HG03457 (cell line): ENCODE results near the gene TFPI2.

ENCODE experiments used
- ATAC-seq: cut with Tn5 transposase; IDR thresholded peaks from one replicate; pipeline ENCODE4 v1.9.1; 2021; ENCODE audit warnings: moderate number of reproducible peaks; ENCODE audit not compliant: unreplicated experiment

Gene TFPI2

GRCh38 chr7:93910076-93910994, 19.8 kb upstream of the TFPI2 start:
- no peak for ATAC-seq

- ATAC-seq = no peak
Measured at GRCh38 chr7:93906267-93906666, 15.7 kb upstream of the TFPI2 start, which contains the start of gene GNGT1. GNGT1 (plus strand) TSS chr7:93906567; CDS start chr7:93906747, 180 bp downstream.

GRCh38 chr7:93902777-93903423, 12.3 kb upstream of the TFPI2 start:
- ATAC-seq = no peak

GRCh38 chr7:93897680-93898079, 7.1 kb upstream of the TFPI2 start:
- ATAC-seq = no peak

- ATAC-seq = no peak
Measured at GRCh38 chr7:93895859-93896600, 5.5 kb upstream of the TFPI2 start.

- no peak for ATAC-seq
Measured at GRCh38 chr7:93894966-93895640, 4.5 kb upstream of the TFPI2 start.

- no peak for ATAC-seq
Measured at GRCh38 chr7:93894426-93894825, 3.9 kb upstream of the TFPI2 start.

GRCh38 chr7:93890041-93890463, 501 bp downstream of the TFPI2 start:
- ATAC-seq = no peak

GRCh38 chr7:93889261-93889660, 1.3 kb downstream of the TFPI2 start:
- ATAC-seq = no peak

GRCh38 chr7:93884541-93884940, 6.0 kb downstream of the TFPI2 start:
- ATAC-seq = no peak

GRCh38 chr7:93883917-93884345, 6.6 kb downstream of the TFPI2 start:
- ATAC-seq = no peak

GRCh38 chr7:93883078-93883916, 7.3 kb downstream of the TFPI2 start:
- no peak for ATAC-seq

- ATAC-seq = no peak
Measured at GRCh38 chr7:93882468-93882867, 8.1 kb downstream of the TFPI2 start.

GRCh38 chr7:93879356-93879755, 11.2 kb downstream of the TFPI2 start:
- no peak for ATAC-seq

- ATAC-seq = no peak
Measured at GRCh38 chr7:93877742-93878141, 12.8 kb downstream of the TFPI2 start.

GRCh38 chr7:93873998-93874574, 16.5 kb downstream of the TFPI2 start:
- ATAC-seq = no peak

GRCh38 chr7:93866886-93867285, 23.7 kb downstream of the TFPI2 start:
- no peak for ATAC-seq

GRCh38 chr7:93862651-93863050, 27.9 kb downstream of the TFPI2 start:
- no peak for ATAC-seq

- no peak for ATAC-seq
Measured at GRCh38 chr7:93861325-93861949, 29.1 kb downstream of the TFPI2 start.
